ENCODE results near the gene ATP6V1B1. TPM values are rescaled to one million over a fixed set of nuclear protein-coding genes. Genes with fewer than 3 reads are reported as not detected.

Gene ATP6V1B1
- total RNA-seq, 1 experiment from 2014 or later, result not detected

- TF ChIP-seq FOXP4 (CRISPR knock-in tag; IDR thresholded peaks at IDR 0.05) (no peak), E2F5 (CRISPR knock-in tag; IDR thresholded peaks at IDR 0.05) (no peak)
Observed at GRCh38 chr2:70984228-70984575, 48.5 kb downstream of the ATP6V1B1 start (continued).

GRCh38 chr2:70984576-70985282 is 49.0 kb downstream of the ATP6V1B1 start:
- peak; percentile 96 for ATAC-seq
- H3K9me3 Mint-ChIP-seq, result no peaks in the 10 kb centered on the region
- H3K27me3 Mint-ChIP-seq (ENCODE audit: low read depth), result peaks cover 14% of the 10 kb centered on the region
- H3K36me3 Mint-ChIP-seq, result peaks cover 12% of the 10 kb centered on the region
- CTCF ChIA-PET, result interaction anchor here (0.6 to 4.9 kb wide), 41 partner anchors 8 to 1895 kb away, joined by 3 to 68 read pairs (median 4); partner anchors contain the start of genes ATP6V1B1, MCEE, MPHOSPH10 and NAGK
- POLR2A ChIA-PET, result no interaction called here
- H3K4me1 Mint-ChIP-seq, result peaks cover 5% of the 10 kb centered on the region
- peak; percentile 85 for DNase-seq (ENCODE audit: low spot score)
- H3K27ac Mint-ChIP-seq, result no peak overlapping the region
- peak overlapping the region; percentile 54 for H3K4me3 Mint-ChIP-seq
- no peak for TF ChIP-seq ZNF396 (CRISPR knock-in tag; IDR thresholded peaks at IDR 0.05; ENCODE audit: borderline replicate concordance)
- TF ChIP-seq RORB (CRISPR knock-in tag; IDR thresholded peaks at IDR 0.05), result no peak
- TF ChIP-seq NFYB (CRISPR knock-in tag; conservative IDR thresholded peaks at IDR 0.05; ENCODE audit: low read depth), result no peak
- TF ChIP-seq ATF1 (CRISPR knock-in tag; IDR thresholded peaks at IDR 0.05), result no peak
- TF ChIP-seq ZNF219 (CRISPR knock-in tag; IDR thresholded peaks at IDR 0.05; ENCODE audit: borderline replicate concordance), result no peak
- TF ChIP-seq ESRRA (CRISPR knock-in tag; IDR thresholded peaks at IDR 0.05; ENCODE audit: borderline replicate concordance), result peak; percentile 35; the same call in 1 of the 2 replicates
- no peak for TF ChIP-seq USF2 (CRISPR knock-in tag; IDR thresholded peaks at IDR 0.05)
- TF ChIP-seq ZNF138 (CRISPR knock-in tag; conservative IDR thresholded peaks at IDR 0.05), result no peak
- TF ChIP-seq ZNF317 (CRISPR knock-in tag; IDR thresholded peaks at IDR 0.05; ENCODE audit: borderline replicate concordance, low read depth), result no peak
- TF ChIP-seq RELA (CRISPR knock-in tag; IDR thresholded peaks at IDR 0.05; ENCODE audit: borderline replicate concordance), result no peak
- no peak for TF ChIP-seq NR2C2 (CRISPR knock-in tag; IDR thresholded peaks at IDR 0.05)
- no peak for TF ChIP-seq ZSCAN18 (CRISPR knock-in tag; IDR thresholded peaks at IDR 0.05)
- TF ChIP-seq TCF7 (CRISPR knock-in tag; IDR thresholded peaks at IDR 0.05; ENCODE audit: low read depth), result no peak
- TF ChIP-seq ZNF423 (CRISPR knock-in tag; IDR thresholded peaks at IDR 0.05), result no peak
- TF ChIP-seq IRF2 (CRISPR knock-in tag; IDR thresholded peaks at IDR 0.05; ENCODE audit: borderline replicate concordance, low read depth), result no peak
- peak; percentile 84; the same call in 1 of the 2 replicates for TF ChIP-seq FOXP1 (CRISPR knock-in tag; IDR thresholded peaks at IDR 0.05; ENCODE audit: borderline replicate concordance)
- TF ChIP-seq, protein P1, sequence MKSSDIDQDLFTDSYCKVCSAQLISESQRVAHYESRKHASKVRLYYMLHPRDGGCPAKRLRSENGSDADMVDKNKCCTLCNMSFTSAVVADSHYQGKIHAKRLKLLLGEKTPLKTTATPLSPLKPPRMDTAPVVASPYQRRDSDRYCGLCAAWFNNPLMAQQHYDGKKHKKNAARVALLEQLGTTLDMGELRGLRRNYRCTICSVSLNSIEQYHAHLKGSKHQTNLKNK (CRISPR knock-in tag; IDR thresholded peaks at IDR 0.05), result no peak
- TF ChIP-seq ZNF281 (CRISPR knock-in tag; IDR thresholded peaks at IDR 0.05), result no peak
- no peak for TF ChIP-seq CREB1 (CRISPR knock-in tag; IDR thresholded peaks at IDR 0.05)
- TF ChIP-seq SMAD3 (CRISPR knock-in tag; IDR thresholded peaks at IDR 0.05; ENCODE audit: borderline replicate concordance), result 0 out of 2 replicates have a peak, but pooled peaks have one; percentile 41
- TF ChIP-seq PRDM15 (CRISPR knock-in tag; IDR thresholded peaks at IDR 0.05), result no peak
- no peak for TF ChIP-seq CBFB (CRISPR knock-in tag; IDR thresholded peaks at IDR 0.05; ENCODE audit: low read depth)
